Fibroblast of lung (primary cell): ENCODE results near the gene MOGAT3. TPM values are rescaled to one million over a fixed set of nuclear protein-coding genes. Genes with fewer than 3 reads are reported as not detected.

ENCODE experiments used
- DNase-seq, 2 donors: peaks; one replicate each; pipeline versions ENCODE4 v3.0.0 to v3.0.0-alpha.2; 2010; ENCODE audit warnings: low read depth in 2 of 2
- H2AFZ ChIP-seq: 2 replicates; pipeline ENCODE4 v1.5.1; 2012; ENCODE audit warnings: low read length, control low read depth, inconsistent platforms
- H3K27ac ChIP-seq: 2 replicates; pipeline ENCODE4 v1.5.1; 2011; ENCODE audit warnings: low read length, control low read depth; ENCODE audit not compliant: insufficient read depth
- H3K27me3 ChIP-seq: 2 replicates; pipeline ENCODE4 v1.5.1; 2011; ENCODE audit warnings: mild to moderate bottlenecking, low read length; ENCODE audit not compliant: control insufficient read depth, insufficient read depth
- H3K36me3 ChIP-seq: 2 replicates; pipeline ENCODE4 v1.5.1; 2011; ENCODE audit warnings: low read length; ENCODE audit not compliant: control insufficient read depth, insufficient read depth
- H3K4me1 ChIP-seq: 2 replicates; pipeline ENCODE4 v1.5.1; 2011; ENCODE audit warnings: low read length; ENCODE audit not compliant: control insufficient read depth, insufficient read depth; ENCODE audit errors: extremely low read depth
- H3K4me2 ChIP-seq: 2 replicates; pipeline ENCODE4 v1.5.1; 2011; ENCODE audit warnings: low read length, control low read depth; ENCODE audit not compliant: insufficient read depth; ENCODE audit errors: extremely low read depth
- H3K4me3 ChIP-seq, 4 experiments: fragments of 200-600 bp in 1 of 4; sonication (generic) in 1 of 4; replicated peaks in 1 of 4; 2 replicates each; pipeline ENCODE4 v1.5.1; 2011 to 2016; ENCODE audit warnings: low read length in 4 of 4, low read depth in 3 of 4, mild to moderate bottlenecking in 3 of 4, control low read depth in 2 of 4, inconsistent platforms in 1 of 4, mixed read lengths in 1 of 4; ENCODE audit not compliant: insufficient read depth in 1 of 4; ENCODE audit errors: control extremely low read depth in 1 of 4
- H3K79me2 ChIP-seq: 2 replicates; pipeline ENCODE4 v1.5.1; 2012; ENCODE audit warnings: mild to moderate bottlenecking, low read length, inconsistent platforms; ENCODE audit not compliant: control insufficient read depth, insufficient read depth
- H3K9ac ChIP-seq: 2 replicates; pipeline ENCODE4 v1.5.1; 2011; ENCODE audit warnings: mild to moderate bottlenecking, low read length, control low read depth; ENCODE audit not compliant: insufficient read depth
- H3K9me3 ChIP-seq: 2 replicates; pipeline ENCODE4 v1.5.1; 2012; ENCODE audit warnings: low read depth, low read length; ENCODE audit not compliant: control insufficient read depth, insufficient read depth
- H4K20me1 ChIP-seq: 2 replicates; pipeline ENCODE4 v1.5.1; 2011; ENCODE audit warnings: low read length; ENCODE audit not compliant: control insufficient read depth, insufficient read depth; ENCODE audit errors: extremely low read depth
- EZH2 ChIP-seq: IDR thresholded peaks from 2 replicates; pipeline ENCODE4 v1.5.1; 2012; ENCODE audit warnings: low read length, control low read depth, mild to moderate bottlenecking; ENCODE audit errors: missing control alignments
- polyA plus RNA-seq, 2 donors: library from polyadenylated mRNA; depleted of rRNA in 1 of 2; stranded (reverse) in 1 of 2; unstranded in 1 of 2; fragments of >200 nt; gene quantifications; 2 replicates each; pipeline ENCODE4 v1.2.1, GENCODE V29; 2011 to 2012; ENCODE audit warnings: missing spikeins in 1 of 2
- total RNA-seq: library from RNA; depleted of rRNA; stranded (reverse); fragments of >200 nt; gene quantifications from 2 replicates; pipeline ENCODE4 v1.2.1, GENCODE V29; 2014
- TF ChIP-seq, protein P1 (sequence below), 2 donors: IDR thresholded peaks in 1 of 2; conservative IDR thresholded peaks in 1 of 2; 1 replicate in 1 of 2; 2 replicates in 1 of 2; pipeline ENCODE4 v1.5.1; 2011 to 2012; ENCODE audit warnings: low read length in 2 of 2, control low read depth in 1 of 2, inconsistent platforms in 1 of 2, low read depth in 1 of 2, mild to moderate bottlenecking in 1 of 2

The MOGAT3 gene
- total and polyA plus RNA-seq, 2 donors (not counting 1 experiment from before 2014, with no cell fraction given), result not detected

DNA sequence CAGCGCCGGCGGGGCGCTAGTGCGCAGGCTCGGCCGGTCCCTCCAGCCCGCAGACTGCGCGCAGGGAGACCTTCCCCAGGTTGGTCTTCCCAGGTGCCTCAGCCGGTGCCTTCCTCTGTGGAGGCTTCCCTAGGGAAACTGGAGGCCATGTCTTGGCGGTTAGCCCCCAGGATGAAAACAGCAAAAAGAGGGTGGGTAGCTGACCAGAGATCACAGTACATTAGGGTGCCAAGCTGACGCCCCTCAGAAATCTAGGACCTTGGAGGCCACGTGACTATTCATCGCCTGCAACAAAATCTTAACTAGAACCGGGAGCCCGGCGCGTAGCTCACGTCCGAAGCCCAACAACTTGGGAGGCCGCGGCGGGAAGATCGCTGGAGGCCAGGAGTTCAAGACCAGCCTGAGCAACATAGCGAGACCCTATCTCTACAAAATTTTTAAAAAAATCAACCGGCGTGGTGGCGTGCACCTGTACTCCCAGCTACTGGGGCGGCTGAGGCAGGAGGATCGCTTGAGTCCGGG, 44.4 kb upstream of the MOGAT3 start:
- Histone ChIP-seq H3K4me2 (peak overlapping the region; percentile 88), H3K36me3 (peaks cover 4% of the 10 kb centered on the region), H3K27ac (peak overlapping the region; percentile 85), H3K4me1 (peaks cover 4% of the 10 kb centered on the region), H3K9me3 (no peaks in the 10 kb centered on the region), H4K20me1 (no peaks in the 10 kb centered on the region), H3K9ac (peak overlapping the region; percentile 71), H3K4me3 (peak overlapping the region; percentile 78 to 92 (median 86)), H2AFZ (peak overlapping the region; percentile 57), H3K27me3 (no peaks in the 10 kb centered on the region), H3K79me2 (peaks cover 24% of the 10 kb centered on the region)
- no peak for DNase-seq
- no peak for TF ChIP-seq EZH2
- TF ChIP-seq, protein P1, sequence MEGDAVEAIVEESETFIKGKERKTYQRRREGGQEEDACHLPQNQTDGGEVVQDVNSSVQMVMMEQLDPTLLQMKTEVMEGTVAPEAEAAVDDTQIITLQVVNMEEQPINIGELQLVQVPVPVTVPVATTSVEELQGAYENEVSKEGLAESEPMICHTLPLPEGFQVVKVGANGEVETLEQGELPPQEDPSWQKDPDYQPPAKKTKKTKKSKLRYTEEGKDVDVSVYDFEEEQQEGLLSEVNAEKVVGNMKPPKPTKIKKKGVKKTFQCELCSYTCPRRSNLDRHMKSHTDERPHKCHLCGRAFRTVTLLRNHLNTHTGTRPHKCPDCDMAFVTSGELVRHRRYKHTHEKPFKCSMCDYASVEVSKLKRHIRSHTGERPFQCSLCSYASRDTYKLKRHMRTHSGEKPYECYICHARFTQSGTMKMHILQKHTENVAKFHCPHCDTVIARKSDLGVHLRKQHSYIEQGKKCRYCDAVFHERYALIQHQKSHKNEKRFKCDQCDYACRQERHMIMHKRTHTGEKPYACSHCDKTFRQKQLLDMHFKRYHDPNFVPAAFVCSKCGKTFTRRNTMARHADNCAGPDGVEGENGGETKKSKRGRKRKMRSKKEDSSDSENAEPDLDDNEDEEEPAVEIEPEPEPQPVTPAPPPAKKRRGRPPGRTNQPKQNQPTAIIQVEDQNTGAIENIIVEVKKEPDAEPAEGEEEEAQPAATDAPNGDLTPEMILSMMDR (conservative IDR thresholded peaks at IDR 0.05 in 1 of 2, IDR thresholded peaks at IDR 0.05 in 1 of 2; ENCODE audit: low read depth in 1 of 2, low read length in 2 of 2), result no peak

DNA sequence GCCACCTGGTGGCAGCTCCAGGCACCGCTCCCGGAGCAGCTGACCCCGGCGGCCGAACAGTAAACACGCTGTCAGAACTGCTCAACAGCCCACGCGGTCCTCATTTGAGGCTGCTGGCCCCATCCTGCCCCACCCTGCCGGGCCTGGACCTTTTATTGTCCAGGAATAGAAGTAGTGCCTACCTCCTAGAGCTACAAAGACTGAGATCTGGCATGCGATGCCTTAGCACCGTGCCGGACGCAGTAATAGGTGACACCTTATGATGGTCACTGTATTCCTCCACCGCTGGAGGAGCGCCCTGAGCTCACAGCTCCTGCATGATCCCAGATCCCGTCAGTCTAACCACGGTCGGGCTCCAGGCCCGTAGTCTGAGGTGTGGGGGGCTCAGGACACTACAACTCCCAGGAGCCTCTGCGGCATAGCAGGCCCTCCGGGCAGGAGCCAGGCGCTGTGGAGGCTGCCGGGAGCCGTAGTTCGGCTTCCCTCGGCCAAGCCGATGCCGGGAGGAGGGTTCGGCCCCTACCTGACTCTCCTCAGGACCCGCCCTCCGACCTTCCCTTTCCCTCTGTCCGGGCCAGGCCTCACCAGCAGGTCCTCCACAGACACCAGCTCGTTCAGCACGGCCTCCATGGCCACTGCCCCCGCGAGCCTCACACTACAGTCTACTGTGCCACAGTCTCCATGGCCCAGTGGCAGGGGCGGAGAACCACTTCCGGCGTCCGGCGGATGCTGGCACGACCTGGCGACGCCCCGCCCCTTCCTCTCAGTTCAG, 43.7 kb upstream of the MOGAT3 start, which contains the start of gene FIS1:
Gene FIS1, minus strand, starts transcription at position 707 of the 772 bp plus-strand sequence. Its CDS starts 77 bp downstream, at position 630.
- no peaks in the 10 kb centered on the region for H3K9me3 ChIP-seq
- H3K9ac ChIP-seq, result peak within 1 kb of the TSS; percentile 71
- no peak for TF ChIP-seq EZH2
- TF ChIP-seq, protein P1 (conservative IDR thresholded peaks at IDR 0.05 in 1 of 2, IDR thresholded peaks at IDR 0.05 in 1 of 2; ENCODE audit: low read depth in 1 of 2, low read length in 2 of 2), result peak; percentile 76 to 81
- H4K20me1 ChIP-seq, result no peaks in the 10 kb centered on the region
- H3K4me3 ChIP-seq, result peak within 1 kb of the TSS; percentile 78 to 92 (median 86)
- H3K4me1 ChIP-seq, result peaks cover 4% of the 10 kb centered on the region
- DNase-seq, result peak; percentile 87 to 88
- peak within 1 kb of the TSS; percentile 85 for H3K27ac ChIP-seq
- no peaks in the 10 kb centered on the region for H3K27me3 ChIP-seq
- peaks cover 5% of the 10 kb centered on the region for H3K36me3 ChIP-seq
- H2AFZ ChIP-seq, result peak within 1 kb of the TSS; percentile 93
- peak within 1 kb of the TSS; percentile 88 for H3K4me2 ChIP-seq
- peaks cover 24% of the 10 kb centered on the region for H3K79me2 ChIP-seq

DNA sequence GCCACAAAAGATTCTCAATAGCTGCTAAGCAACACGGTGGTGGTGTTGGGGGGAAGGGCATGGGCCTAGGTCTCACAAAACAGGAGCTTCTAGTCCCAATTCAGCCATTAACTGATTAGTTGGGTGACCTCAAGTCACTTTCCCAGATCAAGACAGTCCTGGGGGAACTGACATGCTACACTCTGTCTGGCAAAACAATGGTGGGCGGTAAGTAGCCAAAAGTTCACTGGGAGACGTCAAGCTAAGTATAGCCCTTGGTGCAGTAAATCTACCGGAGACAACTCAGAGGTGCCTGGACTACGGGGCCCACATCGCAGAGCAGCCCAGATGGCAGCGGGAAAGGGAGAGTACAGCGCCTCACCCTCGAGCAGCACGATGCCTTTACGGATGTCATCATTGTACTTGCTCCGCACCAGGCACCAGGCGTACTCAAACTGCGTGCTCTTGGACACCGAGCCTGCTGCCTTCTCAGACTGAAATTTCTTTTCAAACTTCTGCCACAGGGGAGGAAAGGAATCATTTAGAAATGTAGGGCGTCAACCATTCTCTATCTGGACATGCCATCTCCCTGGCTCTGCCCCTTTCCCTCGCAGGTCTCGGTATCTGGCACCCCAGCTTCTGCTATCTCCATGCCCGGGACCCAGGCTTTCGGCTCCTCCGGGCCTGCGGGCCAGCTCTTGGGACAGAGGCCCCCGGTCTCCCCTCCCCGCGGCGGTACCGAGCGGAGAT, 43.0 kb upstream of the MOGAT3 start:
- H3K4me2 ChIP-seq, result peak overlapping the region; percentile 88
- H3K9ac ChIP-seq, result peak overlapping the region; percentile 37
- peak overlapping the region; percentile 21 for H2AFZ ChIP-seq
- H3K9me3 ChIP-seq, result no peaks in the 10 kb centered on the region
- H3K4me3 ChIP-seq, result peak overlapping the region; percentile 78 to 92 (median 86)
- H3K36me3 ChIP-seq, result peaks cover 10% of the 10 kb centered on the region
- H3K27me3 ChIP-seq, result no peaks in the 10 kb centered on the region
- H4K20me1 ChIP-seq, result no peaks in the 10 kb centered on the region
- TF ChIP-seq, protein P1 (conservative IDR thresholded peaks at IDR 0.05 in 1 of 2, IDR thresholded peaks at IDR 0.05 in 1 of 2; ENCODE audit: low read depth in 1 of 2, low read length in 2 of 2), result no peak
- no peak for TF ChIP-seq EZH2
- H3K79me2 ChIP-seq, result peaks cover 24% of the 10 kb centered on the region
- peak; percentile 27 to 39 for DNase-seq
- peak overlapping the region; percentile 85 for H3K27ac ChIP-seq
- peaks cover 4% of the 10 kb centered on the region for H3K4me1 ChIP-seq
